ENCODE data around the gene TSEN2. TPM values are rescaled to one million over a fixed set of nuclear protein-coding genes. Genes with fewer than 3 reads are reported as not detected.

TSEN2 gene
- total and polyA plus RNA-seq, 2 of the 13 experiments (the other 11 are each of a cell fraction or from before 2014, with no cell fraction given): 11.0 to 17.3 TPM

- Histone ChIP-seq H3K27ac (ENCODE audit: extremely low read length, insufficient read depth, low read length) (peak overlapping the region; percentile 93), H4K20me1 (ENCODE audit: insufficient read depth, low read length) (no peaks in the 10 kb centered on the region), H3K4me1 (ENCODE audit: insufficient read depth, low read length) (peaks cover 35% of the 10 kb centered on the region), H3K9ac (ENCODE audit: insufficient read depth, low read depth, low read length) (no peak overlapping the region), H3K4me3 (replicated peaks in 1 of 3; ENCODE audit: insufficient read depth in 1 of 3, low read depth in 2 of 3, low read length in 3 of 3) (no peak overlapping the region), H3K9me3 (ENCODE audit: low read length) (no peaks in the 10 kb centered on the region), H3K36me3 (replicated peaks in 1 of 2; ENCODE audit: control insufficient read depth in 1 of 2, insufficient read depth in 2 of 2, low read length in 2 of 2) (no peaks in the 10 kb centered on the region), H3K4me2 (ENCODE audit: low read depth, low read length) (no peak overlapping the region), H2AFZ (ENCODE audit: low read length) (no peak overlapping the region), H3K79me2 (ENCODE audit: insufficient read depth, low read length) (no peaks in the 10 kb centered on the region), H3K27me3 (ENCODE audit: control insufficient read depth in 1 of 2, insufficient read depth in 2 of 2, low read length in 2 of 2) (no peaks in the 10 kb centered on the region)
- no peak for DNase-seq (ENCODE audit: low spot score)
- ATAC-seq: no peak
- TF ChIP-seq HMGA1 (CRISPR knock-in tag; conservative IDR thresholded peaks at IDR 0.05) (no peak), ZNF687 (CRISPR knock-in tag; IDR thresholded peaks at IDR 0.05) (peak; percentile 8; the same call in 1 of the 2 replicates)
- ChIA-PET POLR2A (interaction anchor here (1.1 to 2.2 kb wide), 4 partner anchors 36 to 42 kb away, joined by 3 to 8 read pairs (median 5); partner anchors contain the start of gene TSEN2), CTCF (ENCODE audit: low intra/inter-chr PET ratio, low total read pairs) (no interaction called here)
- FAIRE-seq: no peak
- WGBS (ENCODE audit: low lambda C conversion rate): 92% methylated on average over 20 of the region's 20 CpGs
- no TSS peak for BruUV-seq (replicated peaks)
- intact Hi-C loops (cut with micrococcal nuclease; ENCODE audit: unreplicated experiment) (no loop called here), in situ Hi-C loops (cut with HindIII; ENCODE audit: extremely low pct_ligation_motif_present, low pct_unique_long_range_greater_than_20kb) (no loop called here)
Observed at GRCh38 chr3:12442654-12443501, 41.4 kb upstream of the TSEN2 start.
